WI38 (cell line): ENCODE data around the gene OLA1.
A peak's percentile ranks its signal among the peaks of the same experiment; 100 is the strongest.
"Not testable (repeated sequence)": the region's sequence is repeated elsewhere in the genome, so short reads cannot be mapped to it uniquely, and the experiment has no call there.

Experiments
- H3K4me3 ChIP-seq: 2 replicates; pipeline ENCODE4 v1.5.1; 2011; ENCODE audit warnings: low read depth, mild to moderate bottlenecking, control low read depth, low read length
- TF ChIP-seq, protein P1 (sequence below): IDR thresholded peaks from 2 replicates; pipeline ENCODE4 v1.5.1; 2012; ENCODE audit warnings: low read depth, mild to moderate bottlenecking, control low read depth, low read length

Gene OLA1

DNA sequence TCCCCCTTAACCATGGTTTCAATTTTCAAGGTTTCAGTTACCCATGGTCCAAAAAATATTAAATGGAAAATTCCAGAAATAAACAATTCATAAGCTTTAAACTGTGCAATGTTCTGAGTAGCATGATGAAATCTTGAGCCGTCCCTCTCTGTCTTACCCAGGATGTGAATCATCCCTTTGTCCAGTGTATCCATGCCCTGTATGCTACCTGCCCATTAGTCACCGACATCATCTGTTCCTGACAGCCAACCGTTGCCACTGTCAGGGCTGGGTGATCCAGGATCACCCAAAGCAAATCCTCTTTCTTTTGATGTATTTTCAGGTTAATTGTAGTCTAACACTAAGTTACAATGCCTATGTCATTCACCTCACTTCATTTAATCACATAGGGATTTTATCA lies 15.7 kb upstream of the OLA1 start:
- TF ChIP-seq, protein P1, sequence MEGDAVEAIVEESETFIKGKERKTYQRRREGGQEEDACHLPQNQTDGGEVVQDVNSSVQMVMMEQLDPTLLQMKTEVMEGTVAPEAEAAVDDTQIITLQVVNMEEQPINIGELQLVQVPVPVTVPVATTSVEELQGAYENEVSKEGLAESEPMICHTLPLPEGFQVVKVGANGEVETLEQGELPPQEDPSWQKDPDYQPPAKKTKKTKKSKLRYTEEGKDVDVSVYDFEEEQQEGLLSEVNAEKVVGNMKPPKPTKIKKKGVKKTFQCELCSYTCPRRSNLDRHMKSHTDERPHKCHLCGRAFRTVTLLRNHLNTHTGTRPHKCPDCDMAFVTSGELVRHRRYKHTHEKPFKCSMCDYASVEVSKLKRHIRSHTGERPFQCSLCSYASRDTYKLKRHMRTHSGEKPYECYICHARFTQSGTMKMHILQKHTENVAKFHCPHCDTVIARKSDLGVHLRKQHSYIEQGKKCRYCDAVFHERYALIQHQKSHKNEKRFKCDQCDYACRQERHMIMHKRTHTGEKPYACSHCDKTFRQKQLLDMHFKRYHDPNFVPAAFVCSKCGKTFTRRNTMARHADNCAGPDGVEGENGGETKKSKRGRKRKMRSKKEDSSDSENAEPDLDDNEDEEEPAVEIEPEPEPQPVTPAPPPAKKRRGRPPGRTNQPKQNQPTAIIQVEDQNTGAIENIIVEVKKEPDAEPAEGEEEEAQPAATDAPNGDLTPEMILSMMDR, result no peak
- H3K4me3 ChIP-seq, result no peak overlapping the region

DNA sequence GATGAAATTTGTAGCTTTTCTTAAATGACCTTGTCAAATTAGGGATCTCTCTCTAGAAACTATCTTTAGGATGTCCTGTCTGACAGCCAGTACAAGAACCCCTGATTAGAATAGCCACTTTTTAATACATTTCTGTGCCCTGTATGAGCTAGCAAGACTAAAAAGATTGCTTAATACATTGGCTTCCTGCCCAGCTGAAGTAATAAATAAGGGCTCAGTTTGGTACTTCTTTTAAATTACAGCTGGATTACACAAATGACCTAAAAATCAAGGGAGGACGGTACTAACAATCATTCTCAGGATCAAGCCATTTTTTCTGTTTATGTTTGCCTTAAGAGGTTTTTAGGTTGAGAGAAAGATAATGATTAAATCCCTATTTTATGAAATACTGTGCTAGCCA lies 11.6 kb upstream of the OLA1 start:
- TF ChIP-seq, protein P1, result no peak
- no peak overlapping the region for H3K4me3 ChIP-seq

DNA sequence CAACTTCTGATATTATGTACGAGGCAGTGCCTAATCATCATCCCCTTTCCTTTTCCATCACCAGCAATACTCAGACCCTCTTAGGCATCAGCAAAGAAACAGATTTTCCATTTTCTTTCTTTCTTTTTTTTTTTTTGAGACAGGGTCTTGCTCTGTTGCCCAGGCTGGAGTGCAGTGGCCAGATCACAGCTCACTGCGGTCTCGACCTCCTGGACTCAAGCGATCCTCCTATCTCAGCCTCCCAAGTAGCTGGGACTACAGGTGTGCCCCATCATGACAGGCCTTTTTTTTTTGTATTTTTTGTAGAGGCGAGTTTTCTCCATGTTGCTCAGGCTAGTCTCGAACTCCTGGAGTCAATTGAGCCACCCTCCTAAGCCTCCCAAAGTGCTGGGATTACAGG lies 5.9 kb upstream of the OLA1 start:
- TF ChIP-seq, protein P1, result no peak
- no peak overlapping the region for H3K4me3 ChIP-seq

DNA sequence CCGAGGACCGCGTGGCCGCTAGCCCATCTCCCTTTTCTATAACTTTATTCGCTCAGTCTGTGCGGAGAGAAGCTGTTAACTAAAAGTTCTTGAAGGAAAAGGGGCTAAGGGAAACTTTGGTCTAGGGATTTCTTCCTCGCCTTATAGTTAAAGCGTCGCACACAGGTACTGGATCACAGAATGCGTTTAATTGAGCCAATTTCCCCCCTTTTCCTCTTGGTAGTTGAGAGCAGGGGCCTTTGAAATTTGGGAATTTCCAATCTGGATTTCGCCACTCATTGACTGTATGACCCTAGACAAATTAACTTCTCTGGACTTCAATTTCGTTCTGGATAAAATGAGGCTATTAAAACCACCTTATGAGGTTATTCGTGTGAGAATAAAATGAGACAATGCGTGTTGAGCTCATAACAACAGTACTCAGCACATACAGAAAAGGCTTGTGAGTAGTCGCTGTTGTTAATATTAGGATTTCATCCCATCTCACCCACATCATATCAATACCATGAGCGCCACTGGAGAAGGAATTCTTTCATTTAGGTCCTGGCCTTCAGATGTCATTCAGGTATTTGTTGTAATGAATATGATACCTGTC lies 763 bp upstream of the OLA1 start:
- H3K4me3 ChIP-seq, result peak overlapping the region; percentile 84
- TF ChIP-seq, protein P1, result no peak

DNA sequence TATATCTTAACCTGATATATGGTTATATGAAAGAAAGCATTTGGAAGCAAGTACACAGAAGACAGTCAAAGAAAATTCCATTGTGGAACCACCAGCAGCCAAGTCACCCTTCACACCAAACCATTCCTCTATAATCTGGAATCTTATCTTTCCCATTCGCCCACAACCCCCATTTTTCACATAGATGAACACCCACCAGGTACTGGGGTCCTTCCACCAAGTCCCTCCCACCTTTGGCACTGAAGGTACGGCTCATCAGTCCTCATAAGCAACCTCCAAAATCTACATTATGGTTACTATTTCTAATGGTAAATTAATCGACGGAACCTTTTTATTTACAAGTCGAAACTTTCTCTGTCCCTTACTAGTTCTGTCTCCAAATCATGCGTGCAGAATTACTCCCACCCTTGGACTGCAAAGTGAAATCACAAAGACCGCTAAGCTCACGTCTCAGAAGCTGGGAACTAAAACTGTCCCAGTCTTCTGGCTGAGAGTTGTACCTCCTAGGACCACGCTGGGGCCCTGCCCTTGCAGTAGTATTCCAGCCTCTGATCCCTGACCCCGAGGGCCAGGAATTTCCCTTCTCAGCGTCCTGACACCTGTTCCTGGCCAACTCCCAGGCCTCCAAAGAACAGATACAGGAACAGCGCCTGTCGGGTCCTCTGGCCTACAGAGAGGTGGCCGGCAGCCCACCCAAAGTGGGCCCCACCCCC lies 702 bp downstream of the OLA1 start:
- H3K4me3 ChIP-seq, result peak overlapping the region; percentile 84
- TF ChIP-seq, protein P1, result no peak

DNA sequence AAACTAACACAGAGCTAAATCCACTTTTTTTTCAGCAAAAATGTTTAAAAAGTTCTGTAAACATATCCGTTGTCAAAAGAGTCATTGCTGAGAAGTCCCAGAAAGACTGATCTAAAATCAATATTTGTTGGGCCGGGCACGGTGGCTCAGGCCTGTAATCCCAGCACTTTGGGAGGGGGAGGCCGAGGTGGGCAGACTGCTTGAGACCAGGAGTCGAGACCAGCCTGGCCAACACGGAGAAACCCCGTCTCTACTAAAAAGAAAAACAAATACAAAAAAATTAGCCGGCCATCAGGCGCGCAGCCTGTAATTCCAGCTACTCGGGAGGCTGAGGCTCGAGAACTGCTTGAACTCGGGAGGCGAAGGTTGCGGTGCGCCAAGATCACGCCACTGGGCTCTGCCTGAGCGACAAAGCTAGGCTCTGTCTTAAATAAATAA lies 1.4 kb downstream of the OLA1 start:
- no peak overlapping the region; the same call in 1 of the 2 replicates for H3K4me3 ChIP-seq
- TF ChIP-seq, protein P1, result no peak

DNA sequence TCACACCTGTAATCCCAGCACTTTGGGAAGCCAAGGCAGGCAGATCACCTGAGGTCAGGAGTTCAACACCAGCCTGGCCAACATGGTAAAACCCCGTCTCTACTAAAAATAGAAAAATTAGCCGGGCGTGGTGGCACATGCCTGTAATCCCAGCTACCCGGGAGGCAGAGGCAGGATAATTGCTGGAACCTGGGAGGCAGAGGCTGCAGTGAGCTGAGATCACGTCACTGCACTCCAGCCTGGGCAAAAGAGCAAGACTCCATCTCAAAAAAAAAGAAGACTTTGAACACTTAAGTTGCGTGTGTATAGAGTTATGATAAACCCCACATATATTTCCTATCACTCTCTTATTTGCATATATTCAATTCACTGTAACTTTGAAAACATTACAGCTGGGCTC lies 2.7 kb downstream of the OLA1 start:
- not testable (repeated sequence) for H3K4me3 ChIP-seq
